Adrenal gland (tissue), 5 donors: ENCODE results near the gene PXYLP1.
A peak's percentile ranks its signal among the peaks of the same experiment; 100 is the strongest.

Source experiments
- CTCF ChIP-seq, 6 experiments: fragments of 450-650 bp in 4 of 6; fragments of 200-600 bp in 2 of 6; sonication (generic) in 1 of 6; IDR thresholded peaks; 1 replicate in 5 of 6; 2 replicates in 1 of 6; pipeline versions ENCODE4 v1.5.1 to v1.8.0; 2016 to 2021; ENCODE audit warnings: antibody characterized with exemption in 6 of 6, mild to moderate bottlenecking in 2 of 6, moderate library complexity in 1 of 6
- POLR2A ChIP-seq, 2 donors: fragments of 450-650 bp; IDR thresholded peaks; one replicate each; pipeline ENCODE4 v1.6.1; 2017; ENCODE audit warnings: antibody characterized with exemption in 2 of 2, mild to moderate bottlenecking in 2 of 2, moderate library complexity in 1 of 2
- donor health status: DM: no; HTN: no; CAD: no.

GRCh38 chr3:141303481-141304223 is 72.0 kb downstream of the PXYLP1 start:
- TF ChIP-seq POLR2A (IDR thresholded peaks at IDR 0.05): no peak
- TF ChIP-seq CTCF (IDR thresholded peaks at IDR 0.05): peak; percentile 73 to 94 (median 80)
